CD4-positive, alpha-beta T cell treated with Interleukin-2 at 100 ng/mL for 4 hours (primary cell): ENCODE data around the gene JAK3.
"Not testable (repeated sequence)": the region's sequence is repeated elsewhere in the genome, so short reads cannot be mapped to it uniquely, and the experiment has no call there.

ENCODE experiments used
- DNase-seq: peaks from one replicate; pipeline ENCODE4 v3.0.0-alpha.2; 2020; ENCODE audit warnings: low spot score

The JAK3 gene

GRCh38 chr19:17777840-17778239 lies 69.9 kb downstream of the JAK3 start:
- DNase-seq, result not testable (repeated sequence)

GRCh38 chr19:17775991-17776803 lies 71.6 kb downstream of the JAK3 start:
- no peak for DNase-seq

DNA sequence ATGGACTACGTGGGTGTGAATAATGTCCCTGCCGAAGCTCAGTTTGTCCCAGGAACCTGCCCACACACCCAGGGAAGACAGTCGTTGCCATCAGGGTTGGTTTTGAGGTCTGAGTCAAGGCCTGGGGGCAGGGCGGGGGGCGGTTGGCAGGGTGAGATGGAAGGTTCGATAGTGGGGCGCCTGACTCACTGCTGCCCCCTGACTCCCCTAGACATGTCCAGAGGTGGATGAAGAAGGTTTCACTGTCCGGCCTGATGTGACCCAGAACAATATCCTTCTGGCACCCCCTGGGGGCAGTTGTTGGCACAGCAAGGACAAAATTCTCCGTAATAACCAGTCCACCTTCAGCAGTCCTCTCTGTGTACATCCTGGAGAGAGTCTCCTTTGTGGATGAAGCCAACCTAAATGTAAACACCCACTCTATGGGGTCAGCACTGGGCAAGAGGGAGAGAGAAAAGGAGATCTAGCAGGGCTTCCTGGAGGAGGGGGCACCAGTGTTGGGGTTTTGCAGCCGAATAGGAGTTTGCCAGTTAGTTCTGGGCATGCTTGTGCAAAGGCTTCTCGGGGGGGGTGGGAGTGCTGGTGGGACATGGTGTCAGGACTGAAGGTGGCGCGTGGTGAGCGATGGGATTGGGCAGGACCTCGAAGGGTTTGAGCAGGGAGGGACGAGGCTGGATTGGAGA lies 72.4 kb downstream of the JAK3 start:
- DNase-seq, result peak; percentile 46
